Ovary (tissue), 3 donors: Measurements from ENCODE around the gene NPRL2.

Experiments used
- EP300 ChIP-seq: sonication (generic); formaldehyde crosslinking; IDR thresholded peaks from one replicate; pipeline ENCODE4 v1.6.1; 2017; ENCODE audit warnings: antibody characterized with exemption
- TF ChIP-seq, protein P1 (sequence below), 3 donors: fragments of 450-650 bp in 2 of 3; fragments of 200-600 bp in 1 of 3; IDR thresholded peaks; one replicate each; pipeline versions ENCODE4 v1.5.1 to v1.8.0; 2016 to 2022; ENCODE audit warnings: antibody characterized with exemption in 3 of 3, mild to moderate bottlenecking in 1 of 3
- donor health status: DM: no; HTN: no; CAD: no.

GRCh38 chr3:50351323-50351697, 735 bp upstream of the NPRL2 start:
- TF ChIP-seq, protein P1, sequence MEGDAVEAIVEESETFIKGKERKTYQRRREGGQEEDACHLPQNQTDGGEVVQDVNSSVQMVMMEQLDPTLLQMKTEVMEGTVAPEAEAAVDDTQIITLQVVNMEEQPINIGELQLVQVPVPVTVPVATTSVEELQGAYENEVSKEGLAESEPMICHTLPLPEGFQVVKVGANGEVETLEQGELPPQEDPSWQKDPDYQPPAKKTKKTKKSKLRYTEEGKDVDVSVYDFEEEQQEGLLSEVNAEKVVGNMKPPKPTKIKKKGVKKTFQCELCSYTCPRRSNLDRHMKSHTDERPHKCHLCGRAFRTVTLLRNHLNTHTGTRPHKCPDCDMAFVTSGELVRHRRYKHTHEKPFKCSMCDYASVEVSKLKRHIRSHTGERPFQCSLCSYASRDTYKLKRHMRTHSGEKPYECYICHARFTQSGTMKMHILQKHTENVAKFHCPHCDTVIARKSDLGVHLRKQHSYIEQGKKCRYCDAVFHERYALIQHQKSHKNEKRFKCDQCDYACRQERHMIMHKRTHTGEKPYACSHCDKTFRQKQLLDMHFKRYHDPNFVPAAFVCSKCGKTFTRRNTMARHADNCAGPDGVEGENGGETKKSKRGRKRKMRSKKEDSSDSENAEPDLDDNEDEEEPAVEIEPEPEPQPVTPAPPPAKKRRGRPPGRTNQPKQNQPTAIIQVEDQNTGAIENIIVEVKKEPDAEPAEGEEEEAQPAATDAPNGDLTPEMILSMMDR (IDR thresholded peaks at IDR 0.05): no peak
- TF ChIP-seq EP300: no peak
